GM12865 (cell line): ENCODE data around the gene TGFBRAP1.

Experiments
- DNase-seq: peaks from one replicate; pipeline ENCODE4 v3.0.0; 2010; ENCODE audit warnings: low read depth
- H3K4me3 ChIP-seq: 2 replicates; pipeline ENCODE4 v1.5.1; 2011; ENCODE audit warnings: mild to moderate bottlenecking, low read depth, low read length, control low read depth
- CTCF ChIP-seq: IDR thresholded peaks from 2 replicates; pipeline ENCODE4 v1.5.1; 2011; ENCODE audit warnings: low read length, control low read depth, low read depth, inconsistent platforms; ENCODE audit not compliant: insufficient read depth; ENCODE audit errors: missing control alignments

TGFBRAP1 gene

DNA sequence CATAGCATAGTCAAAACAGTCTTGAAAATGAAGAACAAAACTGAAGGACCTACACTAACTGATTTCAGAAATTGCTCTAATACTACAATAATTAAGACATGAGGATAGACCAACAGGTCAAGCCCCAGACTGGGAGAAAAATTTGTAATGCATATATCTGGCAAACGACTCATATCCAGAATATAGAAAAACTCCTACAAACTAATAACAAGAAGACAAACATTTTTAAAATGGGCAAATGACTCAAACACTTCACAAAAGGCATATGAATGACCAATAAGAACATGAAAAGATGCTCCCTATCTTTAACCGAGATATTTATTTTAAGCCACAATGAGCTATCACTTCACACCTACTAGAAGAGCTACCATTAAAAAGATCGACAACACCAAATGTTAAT is 14.2 kb downstream of the TGFBRAP1 start:
- TF ChIP-seq CTCF = no peak
- peak; percentile 57 for DNase-seq
- no peak overlapping the region for H3K4me3 ChIP-seq

- DNase-seq = peak; percentile 23
- H3K4me3 ChIP-seq = no peak overlapping the region
- TF ChIP-seq CTCF = no peak
Observed at GRCh38 chr2:105313877-105314276, 15.7 kb downstream of the TGFBRAP1 start.

DNA sequence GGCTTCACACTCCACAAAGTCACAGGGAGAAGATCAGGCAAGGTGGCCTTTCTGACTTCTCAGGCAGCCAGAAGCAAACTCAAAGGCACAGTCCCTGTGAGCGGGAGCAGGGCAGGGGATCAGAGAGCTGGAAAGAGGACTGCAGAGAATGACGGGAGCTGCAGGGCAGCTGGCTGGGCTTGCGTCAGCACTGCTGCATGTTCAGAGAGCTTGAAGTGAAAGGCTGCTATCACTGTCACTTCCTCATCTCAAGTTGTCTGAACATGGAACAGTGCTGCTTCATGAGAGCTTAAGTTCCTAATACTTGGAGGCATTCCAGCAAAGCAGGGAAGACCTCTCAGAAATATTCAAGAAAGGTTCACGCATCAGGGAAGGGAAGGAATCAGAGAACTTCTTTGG is 20.4 kb downstream of the TGFBRAP1 start:
- TF ChIP-seq CTCF = no peak
- no peak for DNase-seq
- H3K4me3 ChIP-seq = no peak overlapping the region

- TF ChIP-seq CTCF = no peak
- no peak for DNase-seq
- no peak overlapping the region for H3K4me3 ChIP-seq
Observed at GRCh38 chr2:105308382-105309146, 21.0 kb downstream of the TGFBRAP1 start.

GRCh38 chr2:105307962-105308361 is 21.6 kb downstream of the TGFBRAP1 start:
- no peak for TF ChIP-seq CTCF
- H3K4me3 ChIP-seq = no peak overlapping the region
- no peak for DNase-seq

GRCh38 chr2:105307550-105307949 is 22.0 kb downstream of the TGFBRAP1 start:
- H3K4me3 ChIP-seq = no peak overlapping the region
- no peak for TF ChIP-seq CTCF
- no peak for DNase-seq

DNA sequence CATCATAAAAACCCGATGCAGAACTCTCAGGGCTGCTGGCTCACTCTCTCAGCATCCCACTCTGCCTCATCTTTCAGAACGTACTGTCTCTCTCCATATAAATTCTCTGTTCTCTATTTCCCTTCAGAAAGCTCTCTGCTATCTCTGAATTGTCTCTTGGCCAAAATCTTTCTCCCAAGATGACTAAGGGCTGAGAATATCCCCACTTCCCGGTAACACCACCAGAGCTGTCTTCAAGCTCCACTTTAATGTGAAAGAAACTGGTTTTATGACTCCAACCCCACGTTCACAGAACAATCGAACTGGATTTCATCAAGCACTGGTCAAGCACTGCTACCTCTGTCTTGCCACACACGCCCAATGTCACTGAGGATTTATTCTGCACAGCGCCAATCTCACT is 22.4 kb downstream of the TGFBRAP1 start:
- DNase-seq = no peak
- TF ChIP-seq CTCF = no peak
- no peak overlapping the region for H3K4me3 ChIP-seq
